HEK293 (cell line): Measurements from ENCODE around the gene PLEKHM1.
"Not testable (repeated sequence)": the region's sequence is repeated elsewhere in the genome, so short reads cannot be mapped to it uniquely, and the experiment has no call there.

Source experiments
- TCF7L2 ChIP-seq: IDR thresholded peaks from 2 replicates; pipeline ENCODE4 v1.6.1; 2011; ENCODE audit warnings: low read depth, mild to moderate bottlenecking, inconsistent platforms, low read length, moderate library complexity, borderline replicate concordance
- ZBTB21 ChIP-seq: fragments of 450-650 bp; formaldehyde crosslinking; IDR thresholded peaks from 2 replicates; pipeline ENCODE4 v1.5.1; 2017; ENCODE audit warnings: missing biosample characterization, missing genetic modification characterization
- ZBTB7A ChIP-seq: fragments of 450-650 bp; formaldehyde crosslinking; IDR thresholded peaks from 2 replicates; pipeline ENCODE4 v1.5.1; 2016; ENCODE audit warnings: low read depth, missing biosample characterization, missing genetic modification characterization
- ZNF121 ChIP-seq: fragments of 450-650 bp; formaldehyde crosslinking; IDR thresholded peaks from 2 replicates; pipeline ENCODE4 v1.5.1; 2016; ENCODE audit warnings: missing biosample characterization, missing genetic modification characterization
- ZNF2 ChIP-seq: fragments of 450-650 bp; formaldehyde crosslinking; IDR thresholded peaks from 2 replicates; pipeline ENCODE4 v1.5.1; 2016; ENCODE audit warnings: missing biosample characterization, missing genetic modification characterization
- TF ChIP-seq, protein P1 (sequence below): fragments of 450-650 bp; formaldehyde crosslinking; IDR thresholded peaks from 2 replicates; pipeline ENCODE4 v1.5.1; 2016; ENCODE audit warnings: missing biosample characterization, missing genetic modification characterization
- TF ChIP-seq, protein P2 (sequence below): fragments of 450-650 bp; formaldehyde crosslinking; conservative IDR thresholded peaks from 2 replicates; pipeline ENCODE4 v1.5.1; 2016; ENCODE audit warnings: low read depth, missing biosample characterization, missing genetic modification characterization
- TF ChIP-seq, protein P3 (sequence below): fragments of 450-650 bp; formaldehyde crosslinking; IDR thresholded peaks from 2 replicates; pipeline ENCODE4 v1.5.1; 2016; ENCODE audit warnings: missing biosample characterization, missing genetic modification characterization, low read depth
- TF ChIP-seq, protein P4 (sequence below): fragments of 450-650 bp; formaldehyde crosslinking; IDR thresholded peaks from 2 replicates; pipeline ENCODE4 v1.5.1; 2016; ENCODE audit warnings: missing biosample characterization, missing genetic modification characterization, low read depth

DNA sequence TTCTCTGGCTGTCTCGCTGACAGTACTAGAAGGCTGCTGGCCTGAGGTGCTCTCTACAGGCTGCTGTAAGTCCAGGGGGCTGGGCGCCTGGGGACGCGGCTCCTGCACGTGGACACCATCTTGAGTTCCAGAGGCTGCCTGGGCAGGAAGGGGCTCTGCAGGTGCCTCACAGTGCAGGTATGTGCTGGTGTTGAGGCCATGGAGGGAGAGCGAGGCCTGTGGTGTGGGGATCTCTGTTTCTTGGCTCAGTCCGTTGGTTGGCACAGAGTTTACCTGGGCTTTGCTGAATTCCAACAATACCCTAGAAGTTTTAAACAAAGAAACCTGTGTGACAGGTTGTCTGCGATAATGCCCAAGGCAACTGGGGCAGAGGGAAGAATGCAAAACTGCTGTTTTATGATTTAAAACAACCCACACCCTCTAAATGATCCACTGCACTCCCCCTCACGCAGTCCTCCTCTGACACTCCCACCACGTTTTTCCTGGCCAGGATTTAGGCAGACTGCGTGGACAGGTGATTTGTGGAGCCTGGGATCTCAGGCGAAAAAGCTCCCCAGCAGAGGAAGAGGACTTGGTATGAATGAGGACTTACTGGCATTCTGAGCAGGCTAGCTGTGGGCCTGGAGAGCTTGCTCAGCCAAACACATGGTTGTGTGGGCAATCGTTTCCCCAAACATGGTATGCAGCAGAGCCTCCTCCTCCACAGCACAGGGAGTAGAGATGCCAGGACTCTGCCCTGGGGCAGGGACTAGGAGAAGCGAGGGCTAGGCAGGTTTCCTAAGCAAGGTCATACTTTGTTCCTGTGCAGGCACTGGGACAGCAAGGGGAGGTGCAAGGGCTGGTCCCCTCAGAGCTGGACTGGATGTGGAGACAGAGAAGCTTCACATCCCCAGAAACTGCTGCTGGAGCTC lies 22.0 kb downstream of the PLEKHM1 start:
- TF ChIP-seq, protein P1, sequence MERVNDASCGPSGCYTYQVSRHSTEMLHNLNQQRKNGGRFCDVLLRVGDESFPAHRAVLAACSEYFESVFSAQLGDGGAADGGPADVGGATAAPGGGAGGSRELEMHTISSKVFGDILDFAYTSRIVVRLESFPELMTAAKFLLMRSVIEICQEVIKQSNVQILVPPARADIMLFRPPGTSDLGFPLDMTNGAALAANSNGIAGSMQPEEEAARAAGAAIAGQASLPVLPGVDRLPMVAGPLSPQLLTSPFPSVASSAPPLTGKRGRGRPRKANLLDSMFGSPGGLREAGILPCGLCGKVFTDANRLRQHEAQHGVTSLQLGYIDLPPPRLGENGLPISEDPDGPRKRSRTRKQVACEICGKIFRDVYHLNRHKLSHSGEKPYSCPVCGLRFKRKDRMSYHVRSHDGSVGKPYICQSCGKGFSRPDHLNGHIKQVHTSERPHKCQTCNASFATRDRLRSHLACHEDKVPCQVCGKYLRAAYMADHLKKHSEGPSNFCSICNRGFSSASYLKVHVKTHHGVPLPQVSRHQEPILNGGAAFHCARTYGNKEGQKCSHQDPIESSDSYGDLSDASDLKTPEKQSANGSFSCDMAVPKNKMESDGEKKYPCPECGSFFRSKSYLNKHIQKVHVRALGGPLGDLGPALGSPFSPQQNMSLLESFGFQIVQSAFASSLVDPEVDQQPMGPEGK: not testable (repeated sequence)
- not testable (repeated sequence) for TF ChIP-seq ZBTB21 (tag by site-specific recombination); ZNF121 (tag by site-specific recombination); ZNF2 (tag by site-specific recombination); TCF7L2; ZBTB7A (tag by site-specific recombination)
- TF ChIP-seq, protein P2, sequence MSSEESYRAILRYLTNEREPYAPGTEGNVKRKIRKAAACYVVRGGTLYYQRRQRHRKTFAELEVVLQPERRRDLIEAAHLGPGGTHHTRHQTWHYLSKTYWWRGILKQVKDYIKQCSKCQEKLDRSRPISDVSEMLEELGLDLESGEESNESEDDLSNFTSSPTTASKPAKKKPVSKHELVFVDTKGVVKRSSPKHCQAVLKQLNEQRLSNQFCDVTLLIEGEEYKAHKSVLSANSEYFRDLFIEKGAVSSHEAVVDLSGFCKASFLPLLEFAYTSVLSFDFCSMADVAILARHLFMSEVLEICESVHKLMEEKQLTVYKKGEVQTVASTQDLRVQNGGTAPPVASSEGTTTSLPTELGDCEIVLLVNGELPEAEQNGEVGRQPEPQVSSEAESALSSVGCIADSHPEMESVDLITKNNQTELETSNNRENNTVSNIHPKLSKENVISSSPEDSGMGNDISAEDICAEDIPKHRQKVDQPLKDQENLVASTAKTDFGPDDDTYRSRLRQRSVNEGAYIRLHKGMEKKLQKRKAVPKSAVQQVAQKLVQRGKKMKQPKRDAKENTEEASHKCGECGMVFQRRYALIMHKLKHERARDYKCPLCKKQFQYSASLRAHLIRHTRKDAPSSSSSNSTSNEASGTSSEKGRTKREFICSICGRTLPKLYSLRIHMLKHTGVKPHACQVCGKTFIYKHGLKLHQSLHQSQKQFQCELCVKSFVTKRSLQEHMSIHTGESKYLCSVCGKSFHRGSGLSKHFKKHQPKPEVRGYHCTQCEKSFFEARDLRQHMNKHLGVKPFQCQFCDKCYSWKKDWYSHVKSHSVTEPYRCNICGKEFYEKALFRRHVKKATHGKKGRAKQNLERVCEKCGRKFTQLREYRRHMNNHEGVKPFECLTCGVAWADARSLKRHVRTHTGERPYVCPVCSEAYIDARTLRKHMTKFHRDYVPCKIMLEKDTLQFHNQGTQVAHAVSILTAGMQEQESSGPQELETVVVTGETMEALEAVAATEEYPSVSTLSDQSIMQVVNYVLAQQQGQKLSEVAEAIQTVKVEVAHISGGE (tag by site-specific recombination): not testable (repeated sequence)
- TF ChIP-seq, protein P3, sequence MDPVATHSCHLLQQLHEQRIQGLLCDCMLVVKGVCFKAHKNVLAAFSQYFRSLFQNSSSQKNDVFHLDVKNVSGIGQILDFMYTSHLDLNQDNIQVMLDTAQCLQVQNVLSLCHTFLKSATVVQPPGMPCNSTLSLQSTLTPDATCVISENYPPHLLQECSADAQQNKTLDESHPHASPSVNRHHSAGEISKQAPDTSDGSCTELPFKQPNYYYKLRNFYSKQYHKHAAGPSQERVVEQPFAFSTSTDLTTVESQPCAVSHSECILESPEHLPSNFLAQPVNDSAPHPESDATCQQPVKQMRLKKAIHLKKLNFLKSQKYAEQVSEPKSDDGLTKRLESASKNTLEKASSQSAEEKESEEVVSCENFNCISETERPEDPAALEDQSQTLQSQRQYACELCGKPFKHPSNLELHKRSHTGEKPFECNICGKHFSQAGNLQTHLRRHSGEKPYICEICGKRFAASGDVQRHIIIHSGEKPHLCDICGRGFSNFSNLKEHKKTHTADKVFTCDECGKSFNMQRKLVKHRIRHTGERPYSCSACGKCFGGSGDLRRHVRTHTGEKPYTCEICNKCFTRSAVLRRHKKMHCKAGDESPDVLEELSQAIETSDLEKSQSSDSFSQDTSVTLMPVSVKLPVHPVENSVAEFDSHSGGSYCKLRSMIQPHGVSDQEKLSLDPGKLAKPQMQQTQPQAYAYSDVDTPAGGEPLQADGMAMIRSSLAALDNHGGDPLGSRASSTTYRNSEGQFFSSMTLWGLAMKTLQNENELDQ (tag by site-specific recombination): not testable (repeated sequence)
- TF ChIP-seq, protein P4, sequence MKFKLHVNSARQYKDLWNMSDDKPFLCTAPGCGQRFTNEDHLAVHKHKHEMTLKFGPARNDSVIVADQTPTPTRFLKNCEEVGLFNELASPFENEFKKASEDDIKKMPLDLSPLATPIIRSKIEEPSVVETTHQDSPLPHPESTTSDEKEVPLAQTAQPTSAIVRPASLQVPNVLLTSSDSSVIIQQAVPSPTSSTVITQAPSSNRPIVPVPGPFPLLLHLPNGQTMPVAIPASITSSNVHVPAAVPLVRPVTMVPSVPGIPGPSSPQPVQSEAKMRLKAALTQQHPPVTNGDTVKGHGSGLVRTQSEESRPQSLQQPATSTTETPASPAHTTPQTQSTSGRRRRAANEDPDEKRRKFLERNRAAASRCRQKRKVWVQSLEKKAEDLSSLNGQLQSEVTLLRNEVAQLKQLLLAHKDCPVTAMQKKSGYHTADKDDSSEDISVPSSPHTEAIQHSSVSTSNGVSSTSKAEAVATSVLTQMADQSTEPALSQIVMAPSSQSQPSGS (tag by site-specific recombination): not testable (repeated sequence)
